Measurements from ENCODE around the gene EIF6. TPM values are rescaled to one million over a fixed set of nuclear protein-coding genes. Genes with fewer than 3 reads are reported as not detected.

EIF6 gene
- total and polyA plus RNA-seq, 9 of the 15 experiments (the other 6 are each of a cell fraction or from before 2014, with no cell fraction given), result 165 to 832 (median 229) TPM

- no peak for TF ChIP-seq STAT6 (CRISPR knock-in tag; IDR thresholded peaks at IDR 0.05)
- no peak for TF ChIP-seq ZKSCAN3 (CRISPR knock-in tag; IDR thresholded peaks at IDR 0.05)
Observed at GRCh38 chr20:35240083-35240810, 44.3 kb downstream of the EIF6 start (continued).

- Histone ChIP-seq H3K79me2 (ENCODE audit: control insufficient read depth, insufficient read depth, low read length) (no peaks in the 10 kb centered on the region), H3K9ac (ENCODE audit: insufficient read depth in 1 of 2, low read depth in 2 of 2, low read length in 2 of 2) (no peak overlapping the region), H3K36me3 (ENCODE audit: control insufficient read depth, insufficient read depth, low read length) (no peaks in the 10 kb centered on the region), H4K20me1 (replicated peaks; ENCODE audit: control insufficient read depth, insufficient read depth, low read length) (peaks cover 8% of the 10 kb centered on the region; the same call in 1 of the 2 replicates), H3K4me2 (ENCODE audit: insufficient read depth, low read length) (no peak overlapping the region), H2AFZ (ENCODE audit: low read depth, low read length) (no peak overlapping the region), H3K27ac (ENCODE audit: extremely low read depth, low read depth, low read length) (no peak overlapping the region), H3K9me3 (replicated peaks; ENCODE audit: control insufficient read depth, insufficient read depth, low read depth, low read length) (no peaks in the 10 kb centered on the region), H3K4me3 (no peak overlapping the region), H3K4me1 (replicated peaks in 1 of 2; ENCODE audit: control insufficient read depth in 2 of 2, insufficient read depth in 2 of 2, low read length in 2 of 2) (no peaks in the 10 kb centered on the region; a peak in 1 of 5 replicates), H3K9me1 (ENCODE audit: control insufficient read depth, insufficient read depth, low read length) (no peaks in the 10 kb centered on the region), H3K27me3 (ENCODE audit: control insufficient read depth in 2 of 2, insufficient read depth in 2 of 2, low read length in 2 of 2) (peaks cover 23 to 63% of the 10 kb centered on the region in 2 experiments)
- in situ Hi-C loops (cut with MboI) (no loop called here), intact Hi-C loops (cut with micrococcal nuclease) (no loop called here)
- WGBS (ENCODE audit: insufficient coverage, low coverage, missing lambda C conversion rate), result 4% methylated on average over 4 of the region's 5 CpGs
- ChIA-PET CTCF (ENCODE audit: low intra/inter-chr PET ratio) (interaction anchor here (0.7 kb wide), 1 partner anchor 11 kb away, joined by 4 read pairs; no protein-coding TSS in a partner anchor), POLR2A (no interaction called here)
- ATAC-seq (no peak), DNase-seq (ENCODE audit: extremely low read depth in 1 of 4, low spot score in 3 of 4) (no peak), FAIRE-seq (no peak)
- no TSS peak for BruUV-seq (replicated peaks)
- TF ChIP-seq ZNF592 (IDR thresholded peaks at IDR 0.05), result no peak
- TF ChIP-seq HBP1 (CRISPR knock-in tag; IDR thresholded peaks at IDR 0.05), result no peak
- no peak for TF ChIP-seq PATZ1 (CRISPR knock-in tag; IDR thresholded peaks at IDR 0.05; ENCODE audit: borderline replicate concordance)
Observed at GRCh38 chr20:35238735-35239134, 45.8 kb downstream of the EIF6 start.

All from K562 (cell line).